Heart right ventricle (tissue), 16 donors: ENCODE results near the gene GARNL3. TPM values are rescaled to one million over a fixed set of nuclear protein-coding genes. Genes with fewer than 3 reads are reported as not detected.

Experiments
- ATAC-seq, 8 donors: fragments of 200-7000 bp; cut with Tn5 transposase; one replicate each; pipeline ENCODE4 v1.9.1; 2020; ENCODE audit warnings: mild to moderate bottlenecking in 8 of 8, moderate library complexity in 8 of 8, moderate number of reproducible peaks in 1 of 8
- DNase-seq, 2 donors: peaks; one replicate each; pipeline ENCODE4 v3.0.0-alpha.2; 2020
- H3K27ac ChIP-seq, 10 donors: fragments of 200-600 bp; sonication (generic) in 2 of 10; one replicate each; pipeline versions ENCODE4 v1.5.0 to v1.8.0; 2020 to 2022; ENCODE audit warnings: mild to moderate bottlenecking in 3 of 10
- H3K27me3 ChIP-seq, 7 donors: fragments of 200-600 bp; one replicate each; pipeline ENCODE4 v1.8.0; 2021 to 2022; ENCODE audit warnings: mild to moderate bottlenecking in 2 of 7
- H3K36me3 ChIP-seq, 9 donors: fragments of 200-600 bp; sonication (generic) in 1 of 9; one replicate each; pipeline versions ENCODE4 v1.5.0 to v1.8.0; 2020 to 2022; ENCODE audit warnings: mild to moderate bottlenecking in 2 of 9
- H3K4me1 ChIP-seq, 9 donors: fragments of 200-600 bp; sonication (generic) in 1 of 9; one replicate each; pipeline versions ENCODE4 v1.5.0 to v1.8.0; 2020 to 2022; ENCODE audit warnings: mild to moderate bottlenecking in 4 of 9
- H3K4me3 ChIP-seq, 10 donors: fragments of 200-600 bp; sonication (generic) in 2 of 10; one replicate each; pipeline versions ENCODE4 v1.5.0 to v1.8.0; 2020 to 2022; ENCODE audit warnings: mild to moderate bottlenecking in 7 of 10, moderate library complexity in 2 of 10
- H3K9me3 ChIP-seq, 11 donors: fragments of 200-600 bp in 10 of 11; sonication (generic) in 2 of 11; one replicate each; pipeline versions ENCODE4 v1.5.0 to v1.8.0; 2013 to 2022; ENCODE audit warnings: mild to moderate bottlenecking in 2 of 11, control low read depth in 1 of 11, moderate library complexity in 1 of 11
- CTCF ChIP-seq, 9 donors: fragments of 200-600 bp; sonication (generic) in 2 of 9; IDR thresholded peaks; one replicate each; pipeline versions ENCODE4 v1.5.0 to v1.8.0; 2021 to 2022; ENCODE audit warnings: antibody characterized with exemption in 9 of 9, mild to moderate bottlenecking in 5 of 9, moderate library complexity in 1 of 9
- WGBS, 2 donors: extraction: QIAGEN DNeasy Blood & Tissue Kit; methylation state at CpG; one replicate each; pipeline ENCODE4 v1.1.7; 2013; ENCODE audit warnings: inconsistent platforms in 1 of 2; 5-methylcytosine and 5-hydroxymethylcytosine counted together
- intact Hi-C, 10 donors: fragments of 100-400 bp; cut with DNase I; formaldehyde crosslinking; loops; one replicate each; pipeline versions ENCODE4 v1.11.1 to v1.14.2; 2022
- polyA plus RNA-seq, 2 donors: library from polyadenylated mRNA; stranded (reverse); fragments of 200-250 nt; gene quantifications; one replicate each; pipeline ENCODE4 v1.2.3, GENCODE V29; 2013
- total RNA-seq, 10 donors: library from RNA; stranded (reverse); fragmentation: NEBNext Ultra II Directional in 3 of 10; extraction: Animal tissue kit (Norgen Biotek cat#: 25700) in 3 of 10; gene quantifications; one replicate each; pipeline versions ENCODE4 v1.2.1 to v1.2.4, GENCODE V29; 2021 to 2023
- donor health status: Arrhythmogenic right ventricular cardiomyopathy.
- donor health status: ischemic (EF 13 %, LVEDD 7.1; RV severe dilation, severe dysfunction).
- donor health status: healthy with polysubstance abuse.
- donor health status: DM: no; HTN: yes; CAD: no.
- donor health status: DM: no; HTN: no; CAD: no.
- donor health status: ischemic (EF 25% LVEDD 6.9; RV normal size, moderate dysfunction).
- donor health status: ischemic (EF 25% LVEDD 5.7; RV mildly dilated, moderate dysfunction).
- donor health status: healthy.
- donor health status: DM: yes; HTN: yes; CAD: no.
- donor health status: Ischemic cardiomyopathy.
- donor health status: ischemic (EF 35%, LVEDD 5.7; RV mildly dilated, moderate dysfunction).
- donor health status: nonischemic (EF 11% LVEDD 7.7; RV severe dilation, severe dysfunction).
- donor health status: DM: yes; HTN: yes; CAD: no.
- donor health status: PGD.
- donor health status: ischemic (EF 29% LVEDD 5.4; RV normal size, mild dysfunction).
- donor health status: nonischemic (EF 23%, LVEDD 6.1; RV moderate dilation, normal function).

The GARNL3 gene
- total and polyA plus RNA-seq, 12 donors: 3.3 to 53.1 (median 28.3) TPM

DNA sequence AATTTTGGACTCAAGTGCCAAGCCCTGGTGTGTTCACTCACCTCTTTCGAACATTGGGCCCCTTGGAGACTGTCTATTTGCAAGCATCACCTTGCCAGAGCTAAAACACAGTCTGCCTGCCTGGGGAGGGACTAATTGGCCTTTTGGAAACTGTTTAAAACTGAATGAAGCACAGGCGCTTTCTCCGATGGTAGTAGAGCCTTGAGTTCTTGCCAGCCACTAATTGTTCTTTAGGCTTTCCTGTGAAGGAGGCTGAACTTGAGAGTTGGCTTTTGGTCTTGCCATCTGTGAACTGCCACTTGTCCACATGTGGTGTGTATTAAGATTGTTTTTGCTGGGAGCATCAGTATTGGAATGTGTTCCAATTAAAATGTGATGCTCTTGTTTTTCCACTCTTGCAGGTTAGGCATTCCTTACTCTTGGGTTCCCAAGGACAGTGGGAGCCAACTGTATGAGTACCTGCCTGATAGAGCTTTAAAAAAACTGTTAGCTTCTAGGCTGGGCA lies 26.0 kb downstream of the GARNL3 start:
- Histone ChIP-seq H3K27ac (peak overlapping the region in 2 of 10 donors; percentile 45 to 59), H3K4me3 (no peak overlapping the region), H3K9me3 (no peaks in the 10 kb centered on the region), H3K36me3 (peaks cover 0 to 5% (median 0%) of the 10 kb centered on the region in 9 donors), H3K4me1 (peaks cover 0 to 80% (median 27%) of the 10 kb centered on the region in 9 donors), H3K27me3 (no peaks in the 10 kb centered on the region)
- intact Hi-C loops: no loop called here
- 78 to 81% methylated on average over 3 of the region's 3 CpGs for WGBS, 2 donors
- DNase-seq: no peak
- ATAC-seq: no peak
- TF ChIP-seq CTCF (IDR thresholded peaks at IDR 0.05): no peak

- peak overlapping the region in 3 of 10 donors; percentile 30 to 59 (median 45) for H3K27ac ChIP-seq
- ATAC-seq (peak; percentile 53 to 82 (median 67)), DNase-seq (peak in 1 of 2 donors; percentile 23)
- intact Hi-C loops: no loop called here
- peaks cover 0 to 5% (median 0%) of the 10 kb centered on the region in 9 donors for H3K36me3 ChIP-seq
- no peaks in the 10 kb centered on the region for H3K9me3 ChIP-seq
- TF ChIP-seq CTCF (IDR thresholded peaks at IDR 0.05): no peak
- WGBS, 2 donors: 60 to 73% methylated on average over 4 of the region's 4 CpGs
- no peaks in the 10 kb centered on the region for H3K27me3 ChIP-seq
- peaks cover 0 to 74% (median 27%) of the 10 kb centered on the region in 9 donors for H3K4me1 ChIP-seq
- H3K4me3 ChIP-seq: no peak overlapping the region
Observed at GRCh38 chr9:127291246-127291778, 26.7 kb downstream of the GARNL3 start.

DNA sequence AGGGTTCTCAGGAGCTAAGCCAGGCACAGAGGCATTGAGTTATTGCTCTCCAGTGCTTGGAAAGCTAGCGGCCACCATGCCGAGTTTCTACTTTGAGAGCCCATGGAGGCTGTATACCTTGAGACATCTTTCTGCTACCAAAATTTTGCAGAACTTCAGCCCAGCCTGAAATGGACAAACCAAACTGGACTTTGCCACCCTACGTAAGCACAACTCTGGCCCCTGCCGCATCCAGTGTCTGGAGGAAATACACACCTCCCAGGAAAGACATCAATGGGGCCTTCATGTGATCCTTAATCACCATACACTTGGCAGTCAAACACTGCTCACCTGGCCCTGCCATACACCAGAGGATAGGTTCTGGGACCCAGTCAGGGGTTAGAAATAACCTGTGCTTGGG lies 27.8 kb downstream of the GARNL3 start:
- H3K36me3 ChIP-seq: peaks cover 0 to 5% (median 0%) of the 10 kb centered on the region in 9 donors
- H3K9me3 ChIP-seq: no peaks in the 10 kb centered on the region
- ATAC-seq (no peak), DNase-seq (no peak)
- H3K27ac ChIP-seq: peak overlapping the region in 2 of 10 donors; percentile 48 to 59
- no peaks in the 10 kb centered on the region for H3K27me3 ChIP-seq
- TF ChIP-seq CTCF (IDR thresholded peaks at IDR 0.05): no peak
- intact Hi-C loops: no loop called here
- peaks cover 0 to 68% (median 27%) of the 10 kb centered on the region in 9 donors for H3K4me1 ChIP-seq
- WGBS, 2 donors: 96 to 98% methylated on average over 4 of the region's 4 CpGs
- H3K4me3 ChIP-seq: no peak overlapping the region

GRCh38 chr9:127293328-127293727 lies 28.8 kb downstream of the GARNL3 start:
- peaks cover 0 to 61% (median 22%) of the 10 kb centered on the region in 9 donors for H3K4me1 ChIP-seq
- H3K9me3 ChIP-seq: no peaks in the 10 kb centered on the region
- H3K27ac ChIP-seq: peak overlapping the region in 7 of 10 donors; percentile 15 to 59 (median 48)
- H3K36me3 ChIP-seq: peaks cover 0 to 5% (median 0%) of the 10 kb centered on the region in 9 donors
- intact Hi-C loops: no loop called here
- ATAC-seq: no peak
- no peaks in the 10 kb centered on the region for H3K27me3 ChIP-seq
- DNase-seq: no peak
- TF ChIP-seq CTCF (IDR thresholded peaks at IDR 0.05): no peak
- WGBS, 2 donors: 36 to 48% methylated on average over 5 of the region's 5 CpGs
- no peak overlapping the region for H3K4me3 ChIP-seq
